Smooth muscle cell (in vitro differentiated cells): ENCODE data around the gene DOCK4. TPM values are rescaled to one million over a fixed set of nuclear protein-coding genes. Genes with fewer than 3 reads are reported as not detected.

Experiments
- DNase-seq: peaks from one replicate; lab custom pipeline; 2025; ENCODE audit not compliant: unreplicated experiment; lab: John Stamatoyannopoulos, UW
- H2AFZ ChIP-seq: fragments of 200-600 bp; sonication (generic); 2 replicates; pipeline ENCODE4 v1.6.0; 2016; ENCODE audit warnings: antibody characterized with exemption, low read depth, mild to moderate bottlenecking
- H3F3A ChIP-seq: fragments of 200-600 bp; sonication (generic); 2 replicates; pipeline ENCODE4 v1.6.0; 2017; ENCODE audit warnings: antibody characterized with exemption, low read depth
- H3K27ac ChIP-seq: fragments of 200-600 bp; sonication (generic); 2 replicates; pipeline ENCODE4 v1.5.1; 2016; ENCODE audit warnings: low read depth, mild to moderate bottlenecking
- H3K27me3 ChIP-seq: fragments of 200-600 bp; sonication (generic); 2 replicates; pipeline ENCODE4 v1.6.1; 2016; ENCODE audit warnings: low read depth, mild to moderate bottlenecking
- H3K36me3 ChIP-seq: fragments of 200-600 bp; sonication (generic); 2 replicates; pipeline ENCODE4 v1.5.1; 2016; ENCODE audit warnings: low read depth
- H3K4me1 ChIP-seq: fragments of 200-600 bp; sonication (generic); 2 replicates; pipeline ENCODE4 v1.5.1; 2016; ENCODE audit warnings: low read depth
- H3K4me2 ChIP-seq: fragments of 200-600 bp; sonication (generic); 2 replicates; pipeline ENCODE4 v1.6.0; 2016; ENCODE audit warnings: mild to moderate bottlenecking
- H3K4me3 ChIP-seq: fragments of 200-600 bp; sonication (generic); 2 replicates; pipeline ENCODE4 v1.5.1; 2016; ENCODE audit warnings: mild to moderate bottlenecking
- H3K79me2 ChIP-seq: fragments of 200-600 bp; sonication (generic); 2 replicates; pipeline ENCODE4 v1.6.0; 2016; ENCODE audit warnings: low read depth, mild to moderate bottlenecking
- H3K9ac ChIP-seq: fragments of 200-600 bp; sonication (generic); 2 replicates; pipeline ENCODE4 v1.6.0; 2016; ENCODE audit warnings: low read depth
- H3K9me3 ChIP-seq: fragments of 200-600 bp; sonication (generic); replicated peaks from 2 replicates; pipeline ENCODE4 v1.5.1; 2016; ENCODE audit warnings: low read depth
- H4K20me1 ChIP-seq: fragments of 200-600 bp; sonication (generic); 2 replicates; pipeline ENCODE4 v1.6.0; 2016; ENCODE audit warnings: low read depth
- WGBS: methylation state at CpG from one replicate; pipeline ENCODE4 v1.1.7; 2016; ENCODE audit warnings: low lambda C conversion rate; 5-methylcytosine and 5-hydroxymethylcytosine counted together
- polyA plus RNA-seq: library from polyadenylated mRNA; unstranded; fragments of >200 nt; fragmentation: Nextera tagmentation; extraction: Ambion mirVana; gene quantifications from 2 replicates; pipeline ENCODE4 v1.2.1, GENCODE V29; 2016
- total RNA-seq: library from RNA; depleted of rRNA; stranded (reverse); fragments of >200 nt; gene quantifications from 2 replicates; pipeline ENCODE4 v1.2.3, GENCODE V29; 2014
- TF ChIP-seq, protein P1 (sequence below): fragments of 200-600 bp; sonication (generic); IDR thresholded peaks from 2 replicates; pipeline ENCODE4 v1.5.1; 2017; ENCODE audit warnings: borderline replicate concordance, mild to moderate bottlenecking, antibody characterized with exemption; ENCODE audit not compliant: insufficient read depth, poor library complexity, severe bottlenecking

DOCK4 gene
- total and polyA plus RNA-seq, 2 experiments from 2014 or later = 7.4 to 20.5 TPM

GRCh38 chr7:111858331-111858730 is 347.9 kb downstream of the DOCK4 start:
- Histone ChIP-seq H3K4me2 (no peak overlapping the region), H3K36me3 (no peaks in the 10 kb centered on the region), H4K20me1 (no peaks in the 10 kb centered on the region), H3K79me2 (no peaks in the 10 kb centered on the region), H3K9ac (no peak overlapping the region), H3K4me3 (no peak overlapping the region), H3F3A (no peaks in the 10 kb centered on the region), H3K27ac (no peak overlapping the region), H2AFZ (no peak overlapping the region), H3K27me3 (no peaks in the 10 kb centered on the region), H3K4me1 (no peaks in the 10 kb centered on the region), H3K9me3 (no peaks in the 10 kb centered on the region)
- TF ChIP-seq, protein P1, sequence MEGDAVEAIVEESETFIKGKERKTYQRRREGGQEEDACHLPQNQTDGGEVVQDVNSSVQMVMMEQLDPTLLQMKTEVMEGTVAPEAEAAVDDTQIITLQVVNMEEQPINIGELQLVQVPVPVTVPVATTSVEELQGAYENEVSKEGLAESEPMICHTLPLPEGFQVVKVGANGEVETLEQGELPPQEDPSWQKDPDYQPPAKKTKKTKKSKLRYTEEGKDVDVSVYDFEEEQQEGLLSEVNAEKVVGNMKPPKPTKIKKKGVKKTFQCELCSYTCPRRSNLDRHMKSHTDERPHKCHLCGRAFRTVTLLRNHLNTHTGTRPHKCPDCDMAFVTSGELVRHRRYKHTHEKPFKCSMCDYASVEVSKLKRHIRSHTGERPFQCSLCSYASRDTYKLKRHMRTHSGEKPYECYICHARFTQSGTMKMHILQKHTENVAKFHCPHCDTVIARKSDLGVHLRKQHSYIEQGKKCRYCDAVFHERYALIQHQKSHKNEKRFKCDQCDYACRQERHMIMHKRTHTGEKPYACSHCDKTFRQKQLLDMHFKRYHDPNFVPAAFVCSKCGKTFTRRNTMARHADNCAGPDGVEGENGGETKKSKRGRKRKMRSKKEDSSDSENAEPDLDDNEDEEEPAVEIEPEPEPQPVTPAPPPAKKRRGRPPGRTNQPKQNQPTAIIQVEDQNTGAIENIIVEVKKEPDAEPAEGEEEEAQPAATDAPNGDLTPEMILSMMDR = no peak
- 95% methylated on average over 3 of the region's 3 CpGs for WGBS
- DNase-seq = no peak

DNA sequence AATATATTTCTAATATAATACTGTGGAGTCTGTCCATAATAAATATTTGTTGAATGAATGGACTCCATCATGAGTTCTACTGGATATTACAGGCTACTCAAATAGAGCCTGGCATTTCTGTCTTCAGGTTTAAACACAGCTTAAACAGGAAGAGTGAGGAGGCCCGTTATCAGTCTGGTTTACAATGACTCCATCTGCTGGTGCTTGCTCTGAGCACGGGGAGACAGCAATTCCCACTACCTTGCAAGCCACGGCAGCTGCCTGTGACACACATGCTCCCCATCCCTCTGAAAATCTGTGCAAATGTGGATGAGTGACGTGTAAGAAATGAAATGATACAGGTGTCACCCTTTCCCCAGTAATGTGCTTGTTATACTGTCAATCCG is 350.4 kb downstream of the DOCK4 start:
- TF ChIP-seq, protein P1 = no peak
- H4K20me1 ChIP-seq = no peaks in the 10 kb centered on the region
- no peak overlapping the region for H3K27ac ChIP-seq
- no peak overlapping the region for H3K4me2 ChIP-seq
- no peaks in the 10 kb centered on the region for H3F3A ChIP-seq
- no peaks in the 10 kb centered on the region for H3K36me3 ChIP-seq
- 59% methylated on average over 5 of the region's 5 CpGs for WGBS
- H3K79me2 ChIP-seq = no peaks in the 10 kb centered on the region
- DNase-seq = no peak
- no peak overlapping the region for H3K9ac ChIP-seq
- H3K9me3 ChIP-seq = no peaks in the 10 kb centered on the region
- H3K4me1 ChIP-seq = no peaks in the 10 kb centered on the region
- H2AFZ ChIP-seq = no peak overlapping the region
- no peak overlapping the region for H3K4me3 ChIP-seq
- no peaks in the 10 kb centered on the region for H3K27me3 ChIP-seq

- H3K27ac ChIP-seq = no peak overlapping the region
- no peak overlapping the region for H2AFZ ChIP-seq
- no peaks in the 10 kb centered on the region for H3K79me2 ChIP-seq
- TF ChIP-seq, protein P1 = peak; percentile 32
- no peaks in the 10 kb centered on the region for H3K27me3 ChIP-seq
- H3K9ac ChIP-seq = no peak overlapping the region
- no peaks in the 10 kb centered on the region for H3F3A ChIP-seq
- no peak overlapping the region for H3K4me3 ChIP-seq
- WGBS = 68% methylated on average over 4 of the region's 4 CpGs
- H3K9me3 ChIP-seq = no peaks in the 10 kb centered on the region
- no peaks in the 10 kb centered on the region for H4K20me1 ChIP-seq
- H3K36me3 ChIP-seq = no peaks in the 10 kb centered on the region
- H3K4me1 ChIP-seq = no peaks in the 10 kb centered on the region
- no peak overlapping the region for H3K4me2 ChIP-seq
- no peak for DNase-seq
Measured at GRCh38 chr7:111855161-111855841, 350.9 kb downstream of the DOCK4 start.
